Activated T-helper 17 cell treated with anti-CD3 and anti-CD28 coated beads, Interleukin-2, amount 50 U/mL, for 72 hours (primary cell): ENCODE results near the gene PELI2. TPM values are rescaled to one million over a fixed set of nuclear protein-coding genes. Genes with fewer than 3 reads are reported as not detected.

Source experiments
- ATAC-seq: fragments of 150-1000 bp; cut with Tn5 transposase; replicated peaks from 2 replicates; pipeline ENCODE4 v1.10.0; 2021; ENCODE audit warnings: mild to moderate bottlenecking, moderate library complexity
- H3K27ac Mint-ChIP-seq: one replicate; pipeline ENCODE4 v1.8.0; 2022; ENCODE audit warnings: mixed read lengths
- H3K27me3 Mint-ChIP-seq: one replicate; pipeline ENCODE4 v1.8.0; 2022; ENCODE audit warnings: mixed read lengths
- H3K36me3 Mint-ChIP-seq: one replicate; pipeline ENCODE4 v1.8.0; 2022; ENCODE audit warnings: low read depth, mild to moderate bottlenecking, mixed read lengths
- H3K4me1 Mint-ChIP-seq: one replicate; pipeline ENCODE4 v1.8.0; 2022; ENCODE audit warnings: mixed read lengths
- H3K4me3 Mint-ChIP-seq: one replicate; pipeline ENCODE4 v1.8.0; 2022; ENCODE audit warnings: mild to moderate bottlenecking, mixed read lengths
- H3K9me3 Mint-ChIP-seq: one replicate; pipeline ENCODE4 v1.8.0; 2022; ENCODE audit warnings: mixed read lengths
- total RNA-seq, 2 donors: library from RNA; stranded (reverse); gene quantifications; one replicate each; pipeline ENCODE4 v1.2.3, GENCODE V29; 2022

The PELI2 gene
- total RNA-seq, 2 donors from 2014 or later = 1.0 to 2.3 TPM

DNA sequence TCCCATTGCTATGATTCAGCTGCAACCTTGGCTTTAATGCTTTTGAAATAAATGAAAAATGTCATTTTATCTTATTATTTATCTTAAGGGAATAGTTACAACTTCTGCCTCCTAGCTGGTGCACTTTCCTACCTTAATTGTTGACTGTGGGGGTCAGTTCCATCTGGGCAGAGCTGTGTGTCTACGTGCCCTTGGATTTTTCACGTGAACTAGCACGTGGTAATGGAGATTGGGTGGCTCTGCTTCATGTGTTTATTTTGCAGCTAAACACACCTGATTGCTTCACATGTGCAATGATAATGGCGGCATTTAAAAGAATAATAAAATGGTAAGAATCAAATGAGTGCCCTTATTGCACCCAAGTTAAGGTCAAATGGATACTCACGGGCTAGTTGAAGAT, 10.6 kb upstream of the PELI2 start:
- H3K27me3 Mint-ChIP-seq = peaks cover 7% of the 10 kb centered on the region
- H3K4me1 Mint-ChIP-seq = peaks cover 4% of the 10 kb centered on the region
- H3K9me3 Mint-ChIP-seq = no peaks in the 10 kb centered on the region
- no peak overlapping the region for H3K4me3 Mint-ChIP-seq
- H3K27ac Mint-ChIP-seq = no peak overlapping the region
- no peak for ATAC-seq
- no peaks in the 10 kb centered on the region for H3K36me3 Mint-ChIP-seq

- Mint-ChIP-seq H3K4me1 (peaks cover 4% of the 10 kb centered on the region), H3K36me3 (no peaks in the 10 kb centered on the region), H3K27me3 (peaks cover 7% of the 10 kb centered on the region), H3K27ac (no peak overlapping the region), H3K4me3 (no peak overlapping the region), H3K9me3 (no peaks in the 10 kb centered on the region)
- ATAC-seq = no peak
Measured at GRCh38 chr14:56108057-56108456, 10.2 kb upstream of the PELI2 start.

GRCh38 chr14:56112781-56113180, 5.4 kb upstream of the PELI2 start:
- no peak for ATAC-seq
- H3K27me3 Mint-ChIP-seq = peaks cover 4% of the 10 kb centered on the region
- H3K27ac Mint-ChIP-seq = no peak overlapping the region
- H3K4me1 Mint-ChIP-seq = peaks cover 6% of the 10 kb centered on the region
- no peak overlapping the region for H3K4me3 Mint-ChIP-seq
- no peaks in the 10 kb centered on the region for H3K9me3 Mint-ChIP-seq
- no peaks in the 10 kb centered on the region for H3K36me3 Mint-ChIP-seq

DNA sequence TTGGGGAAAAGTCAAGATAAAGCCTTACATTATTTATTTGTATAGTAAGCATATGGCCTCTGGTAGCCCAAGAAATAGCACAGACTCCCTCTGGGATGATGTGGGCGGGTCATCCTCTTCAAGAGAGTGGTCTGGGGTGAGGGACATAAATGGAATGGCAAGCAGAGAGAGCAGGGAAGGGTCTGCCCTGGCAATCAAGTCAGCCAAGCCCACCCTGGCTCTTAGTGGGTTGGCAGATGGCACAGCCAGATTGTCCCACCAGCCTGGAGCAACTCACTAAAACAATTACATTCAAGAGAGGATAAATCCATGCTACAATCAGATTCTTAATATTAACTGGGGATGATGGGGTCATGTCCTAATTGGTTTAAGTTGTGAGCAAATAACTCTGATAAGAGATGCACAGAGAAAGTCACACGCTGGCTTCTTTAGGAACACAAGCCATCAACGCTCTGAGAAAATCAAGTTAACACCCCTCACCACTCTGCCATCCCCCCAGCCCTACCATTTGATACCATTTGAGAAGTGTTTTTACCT, 2.8 kb upstream of the PELI2 start:
- H3K27ac Mint-ChIP-seq = no peak overlapping the region
- ATAC-seq = no peak
- H3K9me3 Mint-ChIP-seq = no peaks in the 10 kb centered on the region
- H3K27me3 Mint-ChIP-seq = peaks cover 5% of the 10 kb centered on the region
- H3K4me3 Mint-ChIP-seq = no peak overlapping the region
- H3K4me1 Mint-ChIP-seq = peaks cover 16% of the 10 kb centered on the region
- no peaks in the 10 kb centered on the region for H3K36me3 Mint-ChIP-seq

DNA sequence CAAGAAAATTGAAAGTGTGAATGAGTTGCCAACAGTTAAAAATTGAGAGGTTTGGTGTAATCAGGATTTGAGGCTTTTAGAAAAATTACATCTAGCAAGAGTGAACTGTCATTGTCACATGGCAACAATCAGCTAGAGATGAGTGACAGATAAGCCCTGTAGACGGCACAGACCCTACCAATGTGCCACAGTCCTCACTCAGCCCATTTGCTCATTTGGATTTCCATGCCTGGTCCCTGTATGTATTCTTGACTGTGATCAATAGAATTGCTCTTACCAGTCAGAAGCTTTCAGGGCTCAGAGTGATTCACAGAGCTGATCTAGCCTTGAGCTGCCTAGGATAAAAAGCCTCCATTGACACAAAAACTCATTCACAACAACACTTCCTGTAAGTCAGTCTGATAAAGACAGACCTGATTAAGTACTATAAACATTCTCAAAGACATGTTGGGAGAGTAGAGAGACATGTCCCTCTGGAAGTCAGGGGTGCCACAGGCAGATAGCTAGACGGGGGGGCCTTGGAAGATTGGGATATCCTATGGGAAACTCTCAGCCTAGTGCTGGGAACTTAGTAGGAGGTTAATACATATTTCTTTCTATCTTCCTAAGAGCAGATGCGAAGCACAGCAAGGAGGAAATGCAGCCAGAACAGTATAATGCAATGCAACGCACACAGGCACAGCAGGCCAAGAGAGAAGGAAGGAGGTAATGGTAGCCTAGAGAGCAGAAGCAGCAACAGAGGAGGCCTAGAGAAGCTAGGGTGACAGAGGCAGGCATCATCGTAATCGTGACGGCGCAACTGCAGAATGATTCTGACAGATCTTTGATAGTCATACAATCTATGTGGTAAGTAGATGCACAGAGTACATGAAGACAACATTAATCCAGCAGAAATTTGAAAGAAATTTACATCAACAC, 2.0 kb upstream of the PELI2 start:
- Mint-ChIP-seq H3K27ac (no peak overlapping the region), H3K9me3 (no peaks in the 10 kb centered on the region), H3K27me3 (peaks cover 12% of the 10 kb centered on the region), H3K36me3 (no peaks in the 10 kb centered on the region), H3K4me3 (peak overlapping the region; percentile 87), H3K4me1 (peaks cover 23% of the 10 kb centered on the region)
- ATAC-seq = peak; percentile 18

GRCh38 chr14:56118611-56119181, 485 bp downstream of the PELI2 start:
- Mint-ChIP-seq H3K4me3 (no peak overlapping the region), H3K27me3 (peaks cover 16% of the 10 kb centered on the region), H3K4me1 (peaks cover 23% of the 10 kb centered on the region), H3K36me3 (no peaks in the 10 kb centered on the region), H3K27ac (no peak overlapping the region), H3K9me3 (no peaks in the 10 kb centered on the region)
- ATAC-seq = peak; percentile 60

GRCh38 chr14:56119201-56119981, 1.2 kb downstream of the PELI2 start:
- peak overlapping the region; percentile 70 for H3K27ac Mint-ChIP-seq
- H3K4me3 Mint-ChIP-seq = peak overlapping the region; percentile 81
- peaks cover 23% of the 10 kb centered on the region for H3K4me1 Mint-ChIP-seq
- no peaks in the 10 kb centered on the region for H3K36me3 Mint-ChIP-seq
- no peaks in the 10 kb centered on the region for H3K9me3 Mint-ChIP-seq
- H3K27me3 Mint-ChIP-seq = peaks cover 16% of the 10 kb centered on the region
- peak; percentile 53 for ATAC-seq

GRCh38 chr14:56120091-56120691, 2.0 kb downstream of the PELI2 start:
- Mint-ChIP-seq H3K9me3 (no peaks in the 10 kb centered on the region), H3K36me3 (no peaks in the 10 kb centered on the region), H3K4me1 (peaks cover 30% of the 10 kb centered on the region), H3K27me3 (peaks cover 21% of the 10 kb centered on the region), H3K27ac (peak overlapping the region; percentile 70), H3K4me3 (peak overlapping the region; percentile 81)
- no peak for ATAC-seq

DNA sequence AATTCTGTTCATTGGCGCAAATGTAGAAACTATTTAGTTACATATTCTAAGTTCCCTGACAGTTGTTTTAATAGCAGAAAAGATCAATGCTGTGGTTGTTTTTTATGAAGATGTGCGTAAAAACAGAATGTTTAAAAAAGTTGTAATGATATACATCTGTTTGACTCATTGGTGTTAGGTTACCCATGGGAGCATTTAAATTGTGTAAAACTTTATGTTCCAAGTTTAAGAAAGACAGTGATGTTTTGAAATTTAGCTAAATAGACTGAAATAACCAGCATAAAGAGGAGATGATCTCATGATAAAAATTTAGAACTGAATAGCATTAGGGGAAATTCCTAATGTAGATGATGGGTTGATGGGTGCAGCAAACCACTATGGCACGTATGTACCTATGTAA, 3.6 kb downstream of the PELI2 start:
- no peak for ATAC-seq
- Mint-ChIP-seq H3K36me3 (no peaks in the 10 kb centered on the region), H3K27ac (no peak overlapping the region), H3K27me3 (peaks cover 21% of the 10 kb centered on the region), H3K4me1 (peaks cover 23% of the 10 kb centered on the region), H3K4me3 (no peak overlapping the region), H3K9me3 (no peaks in the 10 kb centered on the region)

DNA sequence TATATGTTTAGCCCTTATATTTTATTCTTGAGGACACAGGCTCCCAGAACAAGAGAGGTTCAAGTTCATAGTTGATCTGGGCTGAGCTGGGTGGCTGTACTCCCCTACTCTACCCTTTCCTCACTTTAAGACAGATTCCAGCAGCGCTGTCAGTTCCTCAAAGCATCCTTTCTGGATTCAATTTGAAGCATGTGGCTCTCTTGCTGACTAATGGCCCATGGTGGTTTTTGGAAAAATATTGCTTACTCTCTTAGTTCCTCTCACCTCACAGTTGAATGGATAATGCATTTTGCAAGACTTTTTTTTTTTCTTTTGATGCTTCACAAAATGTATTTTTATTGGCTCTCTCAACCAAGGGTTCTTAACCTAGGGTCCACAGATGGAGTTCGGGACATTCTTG, 4.1 kb downstream of the PELI2 start:
- H3K4me1 Mint-ChIP-seq = peaks cover 27% of the 10 kb centered on the region
- H3K4me3 Mint-ChIP-seq = no peak overlapping the region
- ATAC-seq = no peak
- H3K27me3 Mint-ChIP-seq = peaks cover 21% of the 10 kb centered on the region
- H3K9me3 Mint-ChIP-seq = no peaks in the 10 kb centered on the region
- no peaks in the 10 kb centered on the region for H3K36me3 Mint-ChIP-seq
- H3K27ac Mint-ChIP-seq = no peak overlapping the region

DNA sequence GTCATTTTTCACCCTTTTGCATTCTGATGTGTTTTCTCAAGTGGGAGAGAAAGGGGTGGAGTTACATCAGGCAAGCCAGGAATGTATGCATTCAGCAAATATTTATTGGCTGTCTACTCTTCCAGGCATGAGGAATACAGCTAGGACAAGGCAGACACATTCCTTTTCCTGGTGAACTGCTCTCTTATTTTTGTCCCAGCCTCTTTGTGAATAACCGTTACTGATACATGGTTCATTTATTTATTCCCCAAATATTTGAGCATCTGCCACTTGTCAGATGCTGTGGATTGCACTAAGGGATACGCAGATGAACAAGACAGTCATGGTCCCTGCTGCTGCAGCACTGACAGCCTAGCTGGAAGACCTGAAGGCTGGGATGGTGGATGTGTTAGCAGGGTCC, 6.1 kb downstream of the PELI2 start:
- ATAC-seq = no peak
- no peaks in the 10 kb centered on the region for H3K9me3 Mint-ChIP-seq
- no peaks in the 10 kb centered on the region for H3K36me3 Mint-ChIP-seq
- peaks cover 28% of the 10 kb centered on the region for H3K4me1 Mint-ChIP-seq
- no peak overlapping the region for H3K27ac Mint-ChIP-seq
- no peak overlapping the region for H3K4me3 Mint-ChIP-seq
- H3K27me3 Mint-ChIP-seq = peaks cover 21% of the 10 kb centered on the region

DNA sequence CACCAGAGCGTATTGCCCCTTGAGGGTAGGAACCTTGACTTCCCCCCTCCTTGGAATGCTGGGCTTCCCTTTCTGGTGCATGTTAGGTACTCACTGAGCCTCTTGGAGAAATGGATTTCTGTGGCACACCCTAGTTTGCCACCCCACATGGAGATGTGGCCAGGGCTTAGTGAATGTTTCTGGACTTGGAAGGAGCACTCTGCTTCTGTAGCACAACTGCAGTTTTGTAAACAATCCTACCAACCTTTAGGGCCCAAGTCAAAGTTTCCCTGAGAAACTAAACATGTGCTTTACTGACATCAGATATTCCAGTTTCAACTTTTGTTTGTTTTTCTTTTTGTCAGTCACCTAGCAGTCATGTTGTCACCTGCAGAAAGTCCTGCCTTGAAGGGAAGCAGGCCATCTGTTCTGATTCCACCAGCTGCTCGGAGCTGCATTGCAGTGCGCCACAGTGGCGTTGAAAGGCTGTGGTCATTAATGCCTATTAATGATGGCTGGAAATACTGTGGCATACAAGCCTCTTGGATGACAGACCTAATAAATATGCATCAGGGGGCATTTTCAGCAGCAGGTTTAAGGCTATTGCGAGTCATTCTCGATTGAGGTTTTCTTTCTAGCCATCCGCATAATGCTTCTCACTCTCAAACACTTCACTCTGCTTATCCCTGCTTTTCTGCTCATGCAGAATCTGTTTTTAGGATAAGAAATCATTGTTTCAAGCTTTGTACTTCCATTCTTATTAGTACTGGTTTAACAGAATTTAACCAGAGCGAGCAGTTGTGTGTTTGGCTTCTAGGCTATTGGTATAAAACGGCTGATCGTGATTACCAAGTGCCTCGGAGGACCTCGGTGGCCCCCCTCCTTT, 7.8 kb downstream of the PELI2 start:
- ATAC-seq = no peak
- no peak overlapping the region for H3K27ac Mint-ChIP-seq

DNA sequence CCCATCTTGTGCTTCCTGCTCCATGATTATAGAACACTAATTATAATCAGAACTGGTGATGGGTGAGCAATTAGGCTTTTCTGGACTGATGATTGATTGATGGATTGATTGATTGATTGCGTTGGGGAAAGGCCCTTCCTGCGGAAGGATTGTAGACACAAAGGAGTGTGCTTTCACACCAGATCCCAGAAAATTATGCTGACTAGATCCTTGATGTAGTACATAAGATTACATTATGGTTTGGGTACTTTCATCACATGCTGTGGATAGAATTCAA, 8.4 kb downstream of the PELI2 start:
- peaks cover 19% of the 10 kb centered on the region for H3K4me1 Mint-ChIP-seq
- H3K27me3 Mint-ChIP-seq = peaks cover 7% of the 10 kb centered on the region
- H3K27ac Mint-ChIP-seq = no peak overlapping the region
- H3K4me3 Mint-ChIP-seq = no peak overlapping the region
- no peak for ATAC-seq
- H3K9me3 Mint-ChIP-seq = no peaks in the 10 kb centered on the region
- no peaks in the 10 kb centered on the region for H3K36me3 Mint-ChIP-seq

More for the DNA sequence above, 7.8 kb downstream of the PELI2 start:
- peaks cover 11% of the 10 kb centered on the region for H3K27me3 Mint-ChIP-seq
- peaks cover 16% of the 10 kb centered on the region for H3K4me1 Mint-ChIP-seq
- H3K36me3 Mint-ChIP-seq = no peaks in the 10 kb centered on the region
- no peaks in the 10 kb centered on the region for H3K9me3 Mint-ChIP-seq
- no peak overlapping the region for H3K4me3 Mint-ChIP-seq
